Testis (tissue), 3 donors: ENCODE measurements around the gene TGFBI. TPM values are rescaled to one million over a fixed set of nuclear protein-coding genes. Genes with fewer than 3 reads are reported as not detected.

Source experiments
- DNase-seq: peaks from one replicate; pipeline ENCODE4 v3.0.0-alpha.2; 2019
- H3K27ac ChIP-seq, 2 donors: fragments of 200-600 bp; sonication (generic); one replicate each; pipeline ENCODE4 v1.5.1; 2019
- H3K27me3 ChIP-seq: fragments of 200-600 bp; sonication (generic); one replicate; pipeline ENCODE4 v1.5.1; 2019
- H3K36me3 ChIP-seq: fragments of 200-600 bp; sonication (generic); one replicate; pipeline ENCODE4 v1.5.1; 2017; ENCODE audit warnings: low read depth; ENCODE audit errors: missing control alignments
- H3K4me1 ChIP-seq: fragments of 200-600 bp; sonication (generic); one replicate; pipeline ENCODE4 v1.5.1; 2019
- H3K4me3 ChIP-seq, 2 donors: fragments of 200-600 bp; sonication (generic); one replicate each; pipeline ENCODE4 v1.5.1; 2017 to 2019
- H3K9me3 ChIP-seq: fragments of 200-600 bp; sonication (generic); one replicate; pipeline ENCODE4 v1.5.1; 2017
- POLR2A ChIP-seq: fragments of 450-650 bp; IDR thresholded peaks from one replicate; pipeline ENCODE4 v1.6.1; 2017; ENCODE audit warnings: antibody characterized with exemption, mild to moderate bottlenecking, moderate library complexity
- WGBS, 2 donors: methylation state at CpG; one replicate each; pipeline ENCODE4 v1.1.5; 2018; 5-methylcytosine and 5-hydroxymethylcytosine counted together
- intact Hi-C: fragments of 100-400 bp; cut with DNase I; formaldehyde crosslinking; loops from one replicate; pipeline ENCODE4 v1.15.1; 2023; ENCODE audit warnings: low total_unique reads
- polyA plus RNA-seq: library from polyadenylated mRNA; stranded (reverse); fragments of 350-450 nt; fragmentation: Illumina TruSeq; extraction: RNeasy Lipid Tissue Mini Kit (QIAGEN cat#74804); gene quantifications from one replicate; pipeline ENCODE4 v1.2.3, GENCODE V29; 2014; ENCODE audit warnings: low read depth, low replicate concordance; ENCODE audit not compliant: insufficient read depth
- total RNA-seq, 2 donors: library from RNA; depleted of rRNA; stranded (reverse); fragments of >200 nt; gene quantifications; one replicate each; pipeline ENCODE4 v1.2.3, GENCODE V29; 2016
- TF ChIP-seq, protein P1 (sequence below), 3 experiments: fragments of 450-650 bp in 2 of 3; fragments of 200-600 bp in 1 of 3; sonication (generic) in 1 of 3; IDR thresholded peaks; one replicate each; pipeline ENCODE4 v1.5.1; 2016 to 2019; ENCODE audit warnings: antibody characterized with exemption in 3 of 3, mild to moderate bottlenecking in 2 of 3, moderate library complexity in 1 of 3

Gene TGFBI
- total and polyA plus RNA-seq, 3 donors from 2014 or later, result 9.0 to 77.2 (median 15.4) TPM

DNA sequence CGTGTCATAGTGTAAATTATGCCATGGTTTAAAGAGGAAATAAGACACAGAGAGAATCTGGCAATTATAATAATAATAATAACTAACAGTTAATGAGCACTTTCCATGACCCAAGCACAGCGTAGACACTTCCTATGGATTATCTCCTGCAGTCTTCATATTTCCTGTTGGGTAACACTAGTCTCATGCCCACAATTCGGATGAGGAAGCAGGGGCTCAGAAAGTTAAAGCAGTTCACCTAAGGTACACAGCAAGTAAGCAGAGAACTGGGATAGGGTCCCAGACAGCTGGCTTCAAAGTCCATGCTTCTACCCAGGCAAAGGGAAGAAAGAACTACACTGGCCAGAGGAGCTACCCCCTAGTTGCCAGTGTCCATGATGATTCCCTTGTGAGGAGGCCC, 27.9 kb upstream of the TGFBI start:
- no peaks in the 10 kb centered on the region for H3K27me3 ChIP-seq
- 84 to 93% methylated on average over 3 of the region's 3 CpGs for WGBS, 2 donors
- H3K4me3 ChIP-seq, result no peak overlapping the region
- no peak overlapping the region for H3K27ac ChIP-seq
- DNase-seq, result no peak
- intact Hi-C loops, result no loop called here
- no peaks in the 10 kb centered on the region for H3K4me1 ChIP-seq
- H3K9me3 ChIP-seq, result no peaks in the 10 kb centered on the region
- no peaks in the 10 kb centered on the region for H3K36me3 ChIP-seq
- TF ChIP-seq, protein P1, sequence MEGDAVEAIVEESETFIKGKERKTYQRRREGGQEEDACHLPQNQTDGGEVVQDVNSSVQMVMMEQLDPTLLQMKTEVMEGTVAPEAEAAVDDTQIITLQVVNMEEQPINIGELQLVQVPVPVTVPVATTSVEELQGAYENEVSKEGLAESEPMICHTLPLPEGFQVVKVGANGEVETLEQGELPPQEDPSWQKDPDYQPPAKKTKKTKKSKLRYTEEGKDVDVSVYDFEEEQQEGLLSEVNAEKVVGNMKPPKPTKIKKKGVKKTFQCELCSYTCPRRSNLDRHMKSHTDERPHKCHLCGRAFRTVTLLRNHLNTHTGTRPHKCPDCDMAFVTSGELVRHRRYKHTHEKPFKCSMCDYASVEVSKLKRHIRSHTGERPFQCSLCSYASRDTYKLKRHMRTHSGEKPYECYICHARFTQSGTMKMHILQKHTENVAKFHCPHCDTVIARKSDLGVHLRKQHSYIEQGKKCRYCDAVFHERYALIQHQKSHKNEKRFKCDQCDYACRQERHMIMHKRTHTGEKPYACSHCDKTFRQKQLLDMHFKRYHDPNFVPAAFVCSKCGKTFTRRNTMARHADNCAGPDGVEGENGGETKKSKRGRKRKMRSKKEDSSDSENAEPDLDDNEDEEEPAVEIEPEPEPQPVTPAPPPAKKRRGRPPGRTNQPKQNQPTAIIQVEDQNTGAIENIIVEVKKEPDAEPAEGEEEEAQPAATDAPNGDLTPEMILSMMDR (IDR thresholded peaks at IDR 0.05), result no peak
- no peak for TF ChIP-seq POLR2A

GRCh38 chr5:136001466-136001981, 27.3 kb upstream of the TGFBI start:
- no peak overlapping the region for H3K27ac ChIP-seq

DNA sequence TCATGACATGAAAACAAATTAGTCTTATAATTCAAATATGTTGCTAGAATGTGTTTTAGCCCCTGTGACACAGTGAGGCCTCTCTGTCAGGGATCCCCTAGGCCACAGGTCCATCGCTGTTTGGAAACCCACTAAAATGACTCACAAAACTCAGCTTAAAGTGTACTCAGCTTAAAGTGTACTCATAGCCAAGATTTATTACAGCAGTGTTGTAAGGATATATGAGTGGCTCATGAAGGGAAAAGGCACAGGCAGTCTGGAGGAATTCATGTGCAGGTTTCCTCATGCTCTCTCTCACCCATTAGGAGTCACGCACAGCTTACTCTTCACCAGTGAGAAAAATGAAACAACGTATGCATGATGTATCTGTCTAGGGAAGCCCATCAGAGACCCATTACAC, 24.4 kb upstream of the TGFBI start:
- 91% methylated on average over 3 of the region's 3 CpGs for WGBS, 2 donors
- no peak for TF ChIP-seq POLR2A
- TF ChIP-seq, protein P1 (IDR thresholded peaks at IDR 0.05), result no peak
- intact Hi-C loops, result no loop called here
- H3K4me3 ChIP-seq, result no peak overlapping the region
- H3K9me3 ChIP-seq, result no peaks in the 10 kb centered on the region
- H3K36me3 ChIP-seq, result no peaks in the 10 kb centered on the region
- no peaks in the 10 kb centered on the region for H3K27me3 ChIP-seq
- DNase-seq, result no peak
- H3K4me1 ChIP-seq, result no peaks in the 10 kb centered on the region
- H3K27ac ChIP-seq, result no peak overlapping the region

More at GRCh38 chr5:136001466-136001981, 27.3 kb upstream of the TGFBI start:
- TF ChIP-seq, protein P1 (IDR thresholded peaks at IDR 0.05), result no peak
- TF ChIP-seq POLR2A, result no peak
- no peaks in the 10 kb centered on the region for H3K9me3 ChIP-seq
- H3K4me3 ChIP-seq, result no peak overlapping the region
- intact Hi-C loops, result no loop called here
- H3K4me1 ChIP-seq, result no peaks in the 10 kb centered on the region
- 54 to 60% methylated on average over 4 to 5 of the region's 5 CpGs for WGBS, 2 donors
- no peaks in the 10 kb centered on the region for H3K27me3 ChIP-seq
- no peak for DNase-seq
- no peaks in the 10 kb centered on the region for H3K36me3 ChIP-seq

DNA sequence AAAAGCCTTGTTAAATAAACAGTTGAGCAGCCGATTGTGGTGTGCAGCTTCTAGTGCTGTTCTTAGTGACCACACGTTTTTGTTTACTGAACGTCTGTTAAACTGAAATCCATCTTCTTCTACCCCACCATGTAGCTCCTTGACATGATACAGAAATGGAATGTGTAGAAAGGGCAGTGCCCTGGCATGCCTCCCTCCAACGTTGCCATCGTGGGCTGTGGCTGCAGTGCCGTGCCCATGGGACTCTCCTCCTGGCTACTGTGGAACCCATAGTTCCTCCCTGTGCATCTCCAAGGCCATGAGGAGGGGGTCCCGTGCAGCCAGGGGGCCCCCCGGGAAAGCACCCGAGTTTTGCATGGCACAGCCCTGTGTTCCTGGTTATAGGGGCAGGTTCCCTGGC, 23.3 kb upstream of the TGFBI start:
- Histone ChIP-seq H3K4me3 (no peak overlapping the region), H3K27me3 (no peaks in the 10 kb centered on the region), H3K9me3 (no peaks in the 10 kb centered on the region), H3K4me1 (no peaks in the 10 kb centered on the region), H3K36me3 (no peaks in the 10 kb centered on the region), H3K27ac (peak overlapping the region in 1 of 2 donors; percentile 9)
- 66 to 70% methylated on average over 9 of the region's 9 CpGs for WGBS, 2 donors
- DNase-seq, result no peak
- TF ChIP-seq POLR2A, result no peak
- TF ChIP-seq, protein P1 (IDR thresholded peaks at IDR 0.05), result no peak
- intact Hi-C loops, result no loop called here

DNA sequence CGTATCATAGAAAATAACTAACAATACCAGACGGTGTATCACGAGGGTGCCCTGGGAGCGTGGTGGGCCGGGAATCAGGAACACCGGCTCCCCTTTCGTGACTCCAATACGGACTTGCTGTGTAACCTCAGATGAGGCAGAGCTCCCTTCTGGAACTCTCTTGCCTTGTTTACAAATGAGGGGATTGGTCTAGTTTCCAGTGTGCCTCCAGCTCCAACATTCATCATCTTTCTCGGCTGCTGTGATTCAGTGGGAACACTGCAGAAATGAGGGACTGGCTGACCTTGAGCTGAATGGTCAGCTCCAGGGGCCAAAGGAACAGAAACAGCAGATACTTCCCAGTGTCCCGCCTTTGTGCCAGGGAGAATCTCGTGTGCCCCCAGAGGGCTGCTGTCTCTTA, 22.6 kb upstream of the TGFBI start:
- Histone ChIP-seq H3K27me3 (no peaks in the 10 kb centered on the region), H3K4me3 (no peak overlapping the region), H3K36me3 (no peaks in the 10 kb centered on the region), H3K9me3 (no peaks in the 10 kb centered on the region), H3K4me1 (no peaks in the 10 kb centered on the region), H3K27ac (peak overlapping the region; percentile 26 to 29)
- no peak for TF ChIP-seq POLR2A
- TF ChIP-seq, protein P1 (IDR thresholded peaks at IDR 0.05), result no peak
- WGBS, 2 donors, result 54 to 65% methylated on average over 11 of the region's 11 CpGs
- intact Hi-C loops, result no loop called here
- peak; percentile 46 for DNase-seq
